Mucosa of descending colon (tissue), 3 donors: ENCODE measurements around the gene NFIA. TPM values are rescaled to one million over a fixed set of nuclear protein-coding genes. Genes with fewer than 3 reads are reported as not detected.

Experiments
- ATAC-seq: fragments of 200-7000 bp; cut with Tn5 transposase; one replicate; pipeline ENCODE4 v1.9.1; 2020; ENCODE audit warnings: mild to moderate bottlenecking, moderate library complexity
- DNase-seq, 3 donors: peaks; one replicate each; pipeline ENCODE4 v3.0.0-alpha.2; 2020
- H3K36me3 ChIP-seq: fragments of 200-600 bp; one replicate; pipeline ENCODE4 v1.8.0; 2021; ENCODE audit warnings: low read depth, mild to moderate bottlenecking
- H3K4me1 ChIP-seq: fragments of 200-600 bp; one replicate; pipeline ENCODE4 v1.8.0; 2021; ENCODE audit warnings: low read depth, mild to moderate bottlenecking
- H3K4me3 ChIP-seq: fragments of 200-600 bp; one replicate; pipeline ENCODE4 v1.8.0; 2021; ENCODE audit warnings: mild to moderate bottlenecking
- H3K9me3 ChIP-seq: fragments of 200-600 bp; one replicate; pipeline ENCODE4 v1.8.0; 2021; ENCODE audit warnings: mild to moderate bottlenecking
- CTCF ChIP-seq: fragments of 200-600 bp; IDR thresholded peaks from one replicate; pipeline ENCODE4 v1.8.0; 2022; ENCODE audit warnings: antibody characterized with exemption, mild to moderate bottlenecking
- intact Hi-C, 2 donors: fragments of 100-400 bp; cut with DNase I in 1 of 2; cut with micrococcal nuclease in 1 of 2; formaldehyde crosslinking; loops; one replicate each; pipeline versions ENCODE4 v1.11.0 to v1.11.1; 2022; cut with DNase I, micrococcal nuclease
- total RNA-seq, 3 donors: library from RNA; stranded (reverse); fragmentation: NEBNext Ultra II Directional in 2 of 3; extraction: Animal tissue kit (Norgen Biotek cat#: 25700) in 2 of 3; gene quantifications; one replicate each; pipeline versions ENCODE4 v1.2.1 to v1.2.4, GENCODE V29; 2021 to 2023
- donor health status: DM: no; HTN: no; CAD: no; lungs with moderate emphysema.
- donor health status: DM: no; HTN: no; CAD: no.
- donor health status: DM: no; HTN: yes; CAD: no.

The NFIA gene
- total RNA-seq, 3 donors from 2014 or later, result 46.4 to 145 (median 51.1) TPM

GRCh38 chr1:61316493-61316892, 234.1 kb downstream of the NFIA start:
- no peak for ATAC-seq
- no peak for DNase-seq

GRCh38 chr1:61318319-61319125, 236.2 kb downstream of the NFIA start:
- H3K36me3 ChIP-seq, result no peaks in the 10 kb centered on the region
- no peak overlapping the region for H3K4me3 ChIP-seq
- intact Hi-C loops, result no loop called here
- DNase-seq (peak in 1 of 3 donors; percentile 16), ATAC-seq (peak; percentile 56)
- H3K4me1 ChIP-seq, result peaks cover 3% of the 10 kb centered on the region
- no peak for TF ChIP-seq CTCF
- no peaks in the 10 kb centered on the region for H3K9me3 ChIP-seq

More at GRCh38 chr1:61316493-61316892, 234.1 kb downstream of the NFIA start:
- no peak for TF ChIP-seq CTCF
- H3K4me3 ChIP-seq, result no peak overlapping the region
- intact Hi-C loops, result no loop called here
- no peaks in the 10 kb centered on the region for H3K36me3 ChIP-seq
- no peaks in the 10 kb centered on the region for H3K9me3 ChIP-seq
- peaks cover 3% of the 10 kb centered on the region for H3K4me1 ChIP-seq

GRCh38 chr1:61320575-61320974, 238.2 kb downstream of the NFIA start:
- intact Hi-C loops, result no loop called here
- H3K4me1 ChIP-seq, result peaks cover 3% of the 10 kb centered on the region
- H3K36me3 ChIP-seq, result no peaks in the 10 kb centered on the region
- no peak for DNase-seq
- H3K4me3 ChIP-seq, result no peak overlapping the region
- ATAC-seq, result no peak
- no peak for TF ChIP-seq CTCF
- H3K9me3 ChIP-seq, result no peaks in the 10 kb centered on the region

GRCh38 chr1:61322008-61322744, 239.8 kb downstream of the NFIA start:
- DNase-seq (no peak), ATAC-seq (peak; percentile 11)
- Histone ChIP-seq H3K4me3 (no peak overlapping the region), H3K9me3 (no peaks in the 10 kb centered on the region), H3K36me3 (no peaks in the 10 kb centered on the region), H3K4me1 (peaks cover 3% of the 10 kb centered on the region)
- intact Hi-C loops, result no loop called here
- no peak for TF ChIP-seq CTCF

- TF ChIP-seq CTCF, result no peak
- peak; percentile 72 for ATAC-seq
- DNase-seq, result no peak
- intact Hi-C loops, result no loop called here
- Histone ChIP-seq H3K4me1 (peaks cover under 1% of the 10 kb centered on the region), H3K4me3 (no peak overlapping the region), H3K36me3 (no peaks in the 10 kb centered on the region), H3K9me3 (no peaks in the 10 kb centered on the region)
Observed at GRCh38 chr1:61322769-61323168, 240.4 kb downstream of the NFIA start.
